GM18517 (cell line): ENCODE data around the gene GALM.
"Not testable (repeated sequence)": the region's sequence is repeated elsewhere in the genome, so short reads cannot be mapped to it uniquely, and the experiment has no call there.

Experiments
- ATAC-seq: cut with Tn5 transposase; IDR thresholded peaks from one replicate; pipeline ENCODE4 v1.9.1; 2021; ENCODE audit warnings: mild to moderate bottlenecking, moderate library complexity; ENCODE audit not compliant: unreplicated experiment

GALM gene

GRCh38 chr2:38737000-38737698 lies 71.2 kb downstream of the GALM start:
- ATAC-seq: not testable (repeated sequence)

GRCh38 chr2:38737925-38738324 lies 72.0 kb downstream of the GALM start:
- no peak for ATAC-seq

GRCh38 chr2:38739524-38739923 lies 73.6 kb downstream of the GALM start:
- no peak for ATAC-seq

- ATAC-seq: no peak
These were observed 75.2 kb downstream of the GALM start for GRCh38 chr2:38740851-38741731.

- no peak for ATAC-seq
These were observed 77.1 kb downstream of the GALM start for GRCh38 chr2:38742797-38743559.

GRCh38 chr2:38743672-38744398 lies 77.9 kb downstream of the GALM start:
- no peak for ATAC-seq

- ATAC-seq: no peak
These were observed 78.5 kb downstream of the GALM start for GRCh38 chr2:38744399-38744780.

GRCh38 chr2:38745267-38745666 lies 79.4 kb downstream of the GALM start:
- ATAC-seq: no peak

GRCh38 chr2:38747007-38747424 lies 81.1 kb downstream of the GALM start:
- ATAC-seq: no peak

- ATAC-seq: no peak
These were observed 81.9 kb downstream of the GALM start for GRCh38 chr2:38747819-38748218.

- no peak for ATAC-seq
These were observed 82.5 kb downstream of the GALM start for GRCh38 chr2:38748391-38748790.

GRCh38 chr2:38748943-38749804 lies 83.3 kb downstream of the GALM start:
- no peak for ATAC-seq

- ATAC-seq: peak; percentile 3
These were observed 84.3 kb downstream of the GALM start for GRCh38 chr2:38750011-38750890.

GRCh38 chr2:38750891-38751595 lies 85.1 kb downstream of the GALM start, which contains the start of gene SRSF7:
TSS of gene SRSF7 (minus strand) at chr2:38751361. CDS start at chr2:38751256, 105 bp downstream.
- ATAC-seq: peak; percentile 73

GRCh38 chr2:38751596-38752410 lies 85.9 kb downstream of the GALM start:
- no peak for ATAC-seq

- no peak for ATAC-seq
These were observed 88.1 kb downstream of the GALM start for GRCh38 chr2:38754049-38754448.

GRCh38 chr2:38754506-38754905 lies 88.6 kb downstream of the GALM start:
- ATAC-seq: no peak
